Measurements from ENCODE around the gene NCS1. TPM values are rescaled to one million over a fixed set of nuclear protein-coding genes. Genes with fewer than 3 reads are reported as not detected.

NCS1 gene
- total RNA-seq, 2 donors from 2014 or later: 19.1 to 28.5 TPM

- H3K4me1 ChIP-seq (replicated peaks): peaks cover 6% of the 10 kb centered on the region
- 28% methylated on average over 6 of the region's 6 CpGs for WGBS
- no peaks in the 10 kb centered on the region for H3K9me3 ChIP-seq
- no peak for TF ChIP-seq POLR2A (IDR thresholded peaks at IDR 0.05)
- TF ChIP-seq CTCF (IDR thresholded peaks at IDR 0.05): no peak
- TF ChIP-seq POLR2AphosphoS5 (IDR thresholded peaks at IDR 0.05): no peak
- peak overlapping the region; percentile 75 to 83 for H3K27ac ChIP-seq
- no peak overlapping the region for H3K4me3 ChIP-seq
- intact Hi-C loops (cut with DNase I): no loop called here
- H3K36me3 ChIP-seq: no peaks in the 10 kb centered on the region
- DNase-seq (ENCODE audit: low spot score): no peak
- H3K27me3 ChIP-seq (replicated peaks; ENCODE audit: insufficient read depth): no peaks in the 10 kb centered on the region
Observed at GRCh38 chr9:130186051-130186450, 13.8 kb downstream of the NCS1 start.

- no peak for DNase-seq (ENCODE audit: low spot score)
- 49% methylated on average over 25 of the region's 25 CpGs for WGBS
- intact Hi-C loops (cut with DNase I): no loop called here
- Histone ChIP-seq H3K36me3 (no peaks in the 10 kb centered on the region), H3K27ac (peak overlapping the region; percentile 75 to 83), H3K9me3 (no peaks in the 10 kb centered on the region), H3K4me3 (peak overlapping the region; percentile 12 to 16), H3K4me1 (replicated peaks) (peaks cover 6% of the 10 kb centered on the region), H3K27me3 (replicated peaks; ENCODE audit: insufficient read depth) (no peaks in the 10 kb centered on the region)
- TF ChIP-seq POLR2A (IDR thresholded peaks at IDR 0.05) (peak; percentile 46), POLR2AphosphoS5 (IDR thresholded peaks at IDR 0.05) (peak; percentile 44), CTCF (IDR thresholded peaks at IDR 0.05) (no peak)
Observed at GRCh38 chr9:130186839-130187522, 14.8 kb downstream of the NCS1 start.

- intact Hi-C loops (cut with DNase I): no loop called here
- DNase-seq (ENCODE audit: low spot score): no peak
- Histone ChIP-seq H3K4me1 (replicated peaks) (peaks cover 6% of the 10 kb centered on the region), H3K27ac (peak overlapping the region; percentile 75 to 83), H3K9me3 (no peaks in the 10 kb centered on the region), H3K4me3 (peak overlapping the region in 1 of 2 donors; percentile 16), H3K36me3 (no peaks in the 10 kb centered on the region), H3K27me3 (replicated peaks; ENCODE audit: insufficient read depth) (no peaks in the 10 kb centered on the region)
- TF ChIP-seq POLR2AphosphoS5 (IDR thresholded peaks at IDR 0.05) (no peak), CTCF (IDR thresholded peaks at IDR 0.05) (no peak), POLR2A (IDR thresholded peaks at IDR 0.05) (no peak)
- 48% methylated on average over 9 of the region's 9 CpGs for WGBS
Observed at GRCh38 chr9:130187523-130187846, 15.3 kb downstream of the NCS1 start.

GRCh38 chr9:130188860-130189481 is 16.8 kb downstream of the NCS1 start:
- Histone ChIP-seq H3K4me1 (replicated peaks) (peaks cover 6% of the 10 kb centered on the region), H3K27me3 (replicated peaks; ENCODE audit: insufficient read depth) (no peaks in the 10 kb centered on the region), H3K4me3 (no peak overlapping the region), H3K36me3 (no peaks in the 10 kb centered on the region), H3K27ac (peak overlapping the region in 1 of 2 donors; percentile 13), H3K9me3 (no peaks in the 10 kb centered on the region)
- intact Hi-C loops (cut with DNase I): no loop called here
- 80% methylated on average over 7 of the region's 7 CpGs for WGBS
- TF ChIP-seq POLR2AphosphoS5 (IDR thresholded peaks at IDR 0.05): no peak
- no peak for TF ChIP-seq CTCF (IDR thresholded peaks at IDR 0.05)
- no peak for TF ChIP-seq POLR2A (IDR thresholded peaks at IDR 0.05)
- no peak for DNase-seq (ENCODE audit: low spot score)

GRCh38 chr9:130189840-130190239 is 17.6 kb downstream of the NCS1 start:
- H3K27ac ChIP-seq: no peak overlapping the region
- no peak for DNase-seq (ENCODE audit: low spot score)
- WGBS: 15% methylated on average over 1 of the region's 1 CpG
- TF ChIP-seq POLR2A (IDR thresholded peaks at IDR 0.05) (no peak), CTCF (IDR thresholded peaks at IDR 0.05) (no peak), POLR2AphosphoS5 (IDR thresholded peaks at IDR 0.05) (peak; percentile 8)
- no peaks in the 10 kb centered on the region for H3K27me3 ChIP-seq (replicated peaks; ENCODE audit: insufficient read depth)
- no peak overlapping the region for H3K4me3 ChIP-seq
- H3K36me3 ChIP-seq: no peaks in the 10 kb centered on the region
- no peaks in the 10 kb centered on the region for H3K9me3 ChIP-seq
- peaks cover 6% of the 10 kb centered on the region for H3K4me1 ChIP-seq (replicated peaks)
- intact Hi-C loops (cut with DNase I): no loop called here

All from prostate gland (tissue), 2 donors.